Upper lobe of left lung (tissue), 4 donors: Measurements from ENCODE around the gene ZCWPW1.
"Not testable (repeated sequence)": the region's sequence is repeated elsewhere in the genome, so short reads cannot be mapped to it uniquely, and the experiment has no call there.

Experiments
- POLR2A ChIP-seq, 4 donors: fragments of 450-650 bp; IDR thresholded peaks; one replicate each; pipeline ENCODE4 v1.5.1; 2016 to 2017; ENCODE audit warnings: antibody characterized with exemption in 4 of 4, mild to moderate bottlenecking in 2 of 4
- POLR2AphosphoS5 ChIP-seq, 2 donors: sonication (generic); formaldehyde crosslinking; IDR thresholded peaks; one replicate each; pipeline ENCODE4 v1.5.1; 2017; ENCODE audit warnings: antibody characterized with exemption in 2 of 2

DNA sequence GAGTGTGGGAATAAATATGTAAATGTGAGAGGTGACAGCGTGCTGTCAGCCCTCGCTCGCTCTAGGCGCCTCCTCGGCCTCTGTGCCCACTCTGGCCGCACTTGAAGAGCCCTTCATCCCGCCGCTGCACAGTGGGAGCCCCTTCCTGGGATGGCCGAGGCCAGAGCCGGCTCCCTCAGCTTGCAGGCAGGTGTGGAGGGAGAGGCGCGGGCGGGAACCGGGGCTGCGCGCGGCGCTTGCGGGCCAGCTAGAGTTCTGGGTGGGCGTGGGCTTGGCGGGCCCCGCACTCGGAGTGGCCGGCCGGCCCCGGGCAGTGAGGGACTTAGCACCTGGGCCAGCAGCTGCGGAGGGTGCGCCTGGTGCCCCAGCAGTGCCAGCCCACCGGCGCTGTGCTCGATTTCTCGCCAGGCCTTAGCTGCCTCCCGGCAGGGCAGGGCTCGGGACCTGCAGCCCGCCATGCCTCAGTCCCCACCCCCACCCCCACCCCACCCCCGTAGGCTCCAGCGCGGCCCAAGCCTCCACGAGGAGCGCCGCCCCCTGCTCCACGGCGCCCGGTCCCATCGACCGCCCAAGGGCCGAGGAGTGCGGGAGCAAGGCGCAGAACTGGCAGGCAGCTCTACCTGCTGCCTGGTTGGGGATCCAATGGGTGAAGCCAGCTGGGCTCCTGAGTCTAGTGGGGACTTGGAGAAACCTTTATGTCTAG is 46.8 kb downstream of the ZCWPW1 start:
- TF ChIP-seq POLR2AphosphoS5, POLR2A (IDR thresholded peaks at IDR 0.05): not testable (repeated sequence)
